Activated CD4-positive, alpha-beta T cell treated with anti-CD3 and anti-CD28 coated beads for 4 hours (primary cell): Measurements from ENCODE around the gene WFDC5.
"Not testable (repeated sequence)": the region's sequence is repeated elsewhere in the genome, so short reads cannot be mapped to it uniquely, and the experiment has no call there.

ENCODE experiments used
- DNase-seq, 2 donors: peaks; one replicate each; pipeline ENCODE4 v3.0.0-alpha.2; 2020

The WFDC5 gene

GRCh38 chr20:45087097-45087790 lies 27.7 kb downstream of the WFDC5 start:
- no peak for DNase-seq

DNA sequence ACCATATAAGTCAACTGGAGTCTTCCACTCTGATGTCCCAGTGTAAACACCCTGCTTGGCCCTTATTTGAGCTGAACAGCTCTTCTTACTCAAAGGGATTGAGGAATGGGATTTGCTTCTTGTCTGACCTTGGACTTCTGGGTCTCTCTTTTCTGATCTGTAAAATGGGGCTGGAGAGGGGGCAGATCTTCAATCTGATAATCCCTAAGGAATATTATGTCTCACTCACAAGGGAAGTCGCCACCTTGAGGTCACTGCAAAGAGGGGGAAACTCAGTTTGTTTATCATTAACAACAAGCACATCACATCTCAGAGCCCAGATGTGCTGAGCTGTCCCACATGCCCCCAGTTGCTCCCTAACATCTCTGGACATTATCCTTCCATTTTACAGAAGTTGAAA lies 29.1 kb downstream of the WFDC5 start:
- DNase-seq: no peak

GRCh38 chr20:45085289-45085688 lies 29.7 kb downstream of the WFDC5 start:
- DNase-seq: no peak

DNA sequence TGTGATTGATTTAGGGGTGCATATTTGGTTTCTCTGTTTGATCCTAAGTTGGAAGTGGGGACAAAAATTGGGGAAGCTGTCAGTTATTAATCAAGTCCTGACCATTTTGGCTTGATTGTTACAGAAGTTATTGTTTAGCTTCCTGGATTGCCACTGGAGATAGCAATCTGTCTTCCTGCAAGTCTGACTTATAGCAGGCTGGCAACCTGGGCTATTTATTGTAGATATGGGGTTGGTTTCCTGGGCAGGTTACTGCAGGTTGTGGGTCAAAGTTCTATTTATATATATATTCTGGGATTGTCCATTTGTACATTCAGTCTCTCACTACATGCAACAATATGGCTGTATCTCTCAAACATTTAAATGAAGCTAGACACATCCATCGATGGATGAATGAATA lies 31.8 kb downstream of the WFDC5 start:
- no peak for DNase-seq

GRCh38 chr20:45082468-45082867 lies 32.5 kb downstream of the WFDC5 start:
- no peak for DNase-seq

DNA sequence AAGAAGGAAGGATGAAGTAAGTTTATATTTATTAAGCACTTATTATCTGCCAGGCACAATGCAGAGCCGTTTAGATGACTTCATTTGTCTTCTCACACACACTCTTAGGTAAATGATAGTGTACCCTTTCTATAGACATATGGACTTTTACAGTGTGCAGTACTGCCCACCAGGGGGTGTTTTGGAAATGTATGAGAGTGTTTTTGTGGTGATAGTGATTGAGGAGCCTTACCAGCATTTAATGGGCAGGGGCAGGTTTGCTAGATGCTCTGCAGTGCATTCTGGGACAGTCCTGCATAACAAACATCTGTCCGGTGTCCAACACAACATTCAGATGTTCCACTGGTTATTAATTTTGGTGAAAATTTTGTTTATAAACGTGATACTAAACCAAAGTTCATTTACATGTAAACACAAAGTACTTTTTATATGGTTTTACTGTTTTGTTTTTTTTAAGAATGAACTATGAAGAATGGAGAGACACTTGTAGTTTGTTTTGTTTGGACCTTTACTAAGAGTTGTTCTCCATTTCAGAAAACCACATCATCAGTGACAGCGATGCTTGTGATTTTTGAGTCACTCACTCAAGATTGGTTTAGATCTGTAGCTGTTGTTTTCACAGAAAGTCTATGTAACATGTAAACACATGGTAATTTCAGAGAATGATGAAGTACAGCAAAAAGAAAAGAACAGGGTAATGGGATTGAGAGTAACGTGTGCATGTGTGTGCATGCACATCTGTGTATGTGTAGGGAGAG lies 33.9 kb downstream of the WFDC5 start:
- DNase-seq: no peak

GRCh38 chr20:45077559-45077958 lies 37.4 kb downstream of the WFDC5 start:
- no peak for DNase-seq

GRCh38 chr20:45073221-45073620 lies 41.8 kb downstream of the WFDC5 start:
- DNase-seq: no peak

GRCh38 chr20:45072066-45072465 lies 42.9 kb downstream of the WFDC5 start:
- no peak for DNase-seq

- no peak for DNase-seq
These were observed 43.9 kb downstream of the WFDC5 start for GRCh38 chr20:45070932-45071632.

DNA sequence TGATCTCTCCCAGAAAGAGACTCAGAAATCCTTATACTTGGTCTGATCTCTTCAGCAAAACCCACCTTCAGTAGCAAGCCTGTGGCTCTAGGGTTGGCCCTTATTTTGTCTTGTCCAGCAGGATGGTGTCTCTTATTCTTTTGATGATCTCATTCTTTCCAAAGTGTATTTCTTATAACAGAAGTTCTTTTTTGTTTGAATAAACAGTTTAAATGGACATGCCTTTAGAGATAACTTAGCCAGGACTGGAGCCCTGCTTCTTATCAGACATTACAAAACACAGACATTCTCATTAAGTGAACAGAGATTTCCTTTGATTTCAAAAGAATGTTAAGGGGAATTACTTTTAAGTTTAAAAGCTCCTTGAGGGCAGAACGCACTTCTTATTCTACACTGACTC lies 45.7 kb downstream of the WFDC5 start:
- DNase-seq: no peak

- DNase-seq: no peak
These were observed 47.4 kb downstream of the WFDC5 start for GRCh38 chr20:45067558-45067957.

GRCh38 chr20:45067087-45067486 lies 47.9 kb downstream of the WFDC5 start:
- no peak for DNase-seq

DNA sequence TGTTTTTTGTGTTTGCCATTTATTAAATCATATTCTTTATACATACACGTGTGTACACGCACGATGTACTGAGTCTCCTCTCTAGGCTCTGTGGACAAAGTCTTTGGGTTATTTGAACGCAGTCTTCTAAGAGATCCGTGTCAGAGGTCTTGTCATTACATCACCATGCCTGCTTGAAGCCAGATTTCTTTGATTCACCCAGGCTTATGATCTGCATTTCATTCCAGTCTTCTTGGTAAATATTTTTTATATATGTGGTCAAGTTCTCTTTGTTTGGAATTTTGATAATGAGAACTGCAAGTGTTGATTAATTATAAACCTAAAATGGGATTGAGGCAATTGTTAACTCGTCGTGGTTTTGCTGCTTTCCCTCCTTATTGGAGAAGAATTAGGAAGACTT lies 48.6 kb downstream of the WFDC5 start:
- DNase-seq: no peak

DNA sequence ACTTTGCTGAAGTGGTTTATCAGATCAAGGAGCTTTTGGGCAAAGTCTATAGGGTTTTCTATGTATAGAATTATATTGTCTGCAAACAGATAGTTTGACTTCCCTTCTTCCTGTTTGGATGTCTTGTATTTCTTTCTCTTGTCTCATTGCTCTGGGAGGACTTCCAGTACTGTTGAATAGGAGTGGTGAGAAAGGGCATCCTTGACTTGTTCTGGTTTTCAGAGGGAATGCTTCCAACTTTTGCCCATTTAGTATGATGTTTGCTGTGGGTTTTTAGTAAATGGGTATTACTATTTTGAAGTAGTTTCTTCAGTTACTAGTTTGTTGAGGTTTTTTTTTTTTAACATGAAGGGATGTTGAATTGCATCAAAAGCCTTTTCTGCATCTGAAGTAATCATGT lies 50.2 kb downstream of the WFDC5 start:
- no peak for DNase-seq

- not testable (repeated sequence) for DNase-seq
These were observed 51.9 kb downstream of the WFDC5 start for GRCh38 chr20:45063107-45063506.

GRCh38 chr20:45061244-45061643 lies 53.7 kb downstream of the WFDC5 start:
- DNase-seq: no peak

DNA sequence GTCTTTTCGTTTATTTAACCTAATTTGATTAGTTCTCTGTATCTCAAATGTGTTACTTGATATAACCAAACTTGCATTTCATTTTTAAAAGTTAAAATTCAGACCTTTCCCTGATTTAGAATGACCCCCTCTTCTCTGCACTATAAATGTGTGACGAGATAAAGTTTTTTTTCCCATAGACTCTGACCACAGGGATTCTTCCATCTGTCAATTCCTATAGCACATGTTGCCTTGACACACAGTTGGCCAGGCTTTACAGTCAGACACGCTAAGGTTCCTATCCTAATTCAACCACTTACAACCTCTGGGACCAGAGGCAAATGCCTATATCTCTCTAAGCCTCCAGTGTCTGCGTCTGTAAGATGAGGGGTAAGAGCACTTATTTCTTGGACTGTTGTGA lies 54.7 kb downstream of the WFDC5 start:
- no peak for DNase-seq
